Gastroesophageal sphincter (tissue), 3 donors: Measurements from ENCODE around the gene POLQ.

Experiments used
- EP300 ChIP-seq: sonication (generic); formaldehyde crosslinking; IDR thresholded peaks from one replicate; pipeline ENCODE4 v1.6.1; 2017; ENCODE audit warnings: antibody characterized with exemption, mild to moderate bottlenecking
- POLR2A ChIP-seq, 2 donors: fragments of 450-650 bp; IDR thresholded peaks; one replicate each; pipeline ENCODE4 v1.6.1; 2017; ENCODE audit warnings: antibody characterized with exemption in 2 of 2, mild to moderate bottlenecking in 2 of 2, moderate library complexity in 1 of 2
- POLR2AphosphoS5 ChIP-seq: sonication (generic); formaldehyde crosslinking; IDR thresholded peaks from one replicate; pipeline ENCODE4 v1.6.1; 2017; ENCODE audit warnings: antibody characterized with exemption
- TF ChIP-seq, protein P1 (sequence below), 4 experiments: fragments of 200-600 bp in 2 of 4; fragments of 450-650 bp in 2 of 4; sonication (generic) in 1 of 4; IDR thresholded peaks; one replicate each; pipeline ENCODE4 v1.5.1; 2017 to 2019; ENCODE audit warnings: antibody characterized with exemption in 4 of 4, mild to moderate bottlenecking in 2 of 4, moderate library complexity in 2 of 4

DNA sequence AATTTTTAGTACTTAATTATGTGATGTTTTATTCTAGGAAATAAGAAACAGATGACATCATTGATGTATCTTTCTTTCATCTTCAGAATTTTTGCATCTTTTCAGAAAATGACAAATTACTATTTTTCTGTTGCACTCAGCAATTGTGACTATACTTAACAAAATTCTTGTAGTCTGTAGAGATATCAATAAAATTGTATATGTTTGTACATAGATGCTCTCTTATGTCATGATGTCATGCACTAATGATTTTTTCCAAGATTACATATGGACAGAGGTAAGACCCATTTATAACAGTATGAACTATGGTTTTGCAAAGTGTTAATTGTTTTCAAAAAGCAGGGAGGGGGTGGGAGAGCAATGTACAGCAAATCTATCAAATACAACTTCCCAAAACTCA, 121.2 kb downstream of the POLQ start:
- no peak for TF ChIP-seq POLR2A (IDR thresholded peaks at IDR 0.05)
- TF ChIP-seq, protein P1, sequence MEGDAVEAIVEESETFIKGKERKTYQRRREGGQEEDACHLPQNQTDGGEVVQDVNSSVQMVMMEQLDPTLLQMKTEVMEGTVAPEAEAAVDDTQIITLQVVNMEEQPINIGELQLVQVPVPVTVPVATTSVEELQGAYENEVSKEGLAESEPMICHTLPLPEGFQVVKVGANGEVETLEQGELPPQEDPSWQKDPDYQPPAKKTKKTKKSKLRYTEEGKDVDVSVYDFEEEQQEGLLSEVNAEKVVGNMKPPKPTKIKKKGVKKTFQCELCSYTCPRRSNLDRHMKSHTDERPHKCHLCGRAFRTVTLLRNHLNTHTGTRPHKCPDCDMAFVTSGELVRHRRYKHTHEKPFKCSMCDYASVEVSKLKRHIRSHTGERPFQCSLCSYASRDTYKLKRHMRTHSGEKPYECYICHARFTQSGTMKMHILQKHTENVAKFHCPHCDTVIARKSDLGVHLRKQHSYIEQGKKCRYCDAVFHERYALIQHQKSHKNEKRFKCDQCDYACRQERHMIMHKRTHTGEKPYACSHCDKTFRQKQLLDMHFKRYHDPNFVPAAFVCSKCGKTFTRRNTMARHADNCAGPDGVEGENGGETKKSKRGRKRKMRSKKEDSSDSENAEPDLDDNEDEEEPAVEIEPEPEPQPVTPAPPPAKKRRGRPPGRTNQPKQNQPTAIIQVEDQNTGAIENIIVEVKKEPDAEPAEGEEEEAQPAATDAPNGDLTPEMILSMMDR (IDR thresholded peaks at IDR 0.05) = no peak
- TF ChIP-seq EP300 = no peak
- TF ChIP-seq POLR2AphosphoS5 = no peak
